MM.1S (cell line): Measurements from ENCODE around the gene CNTRL.

Source experiments
- EZH2 ChIP-seq: fragments of 300-600 bp; sonication (generic); optimal IDR thresholded peaks from 2 replicates; pipeline ENCODE3; 2017; ENCODE audit warnings: low read depth, mild to moderate bottlenecking, antibody characterized with exemption, low read length, mixed read lengths
- TF ChIP-seq, protein P1 (sequence below): fragments of 300-600 bp; sonication (generic); IDR thresholded peaks from 2 replicates; pipeline ENCODE4 v1.5.1; 2016; ENCODE audit warnings: antibody characterized with exemption, low read length, mixed read lengths

GRCh38 chr9:121213136-121213806 is 138.5 kb downstream of the CNTRL start:
- TF ChIP-seq, protein P1, sequence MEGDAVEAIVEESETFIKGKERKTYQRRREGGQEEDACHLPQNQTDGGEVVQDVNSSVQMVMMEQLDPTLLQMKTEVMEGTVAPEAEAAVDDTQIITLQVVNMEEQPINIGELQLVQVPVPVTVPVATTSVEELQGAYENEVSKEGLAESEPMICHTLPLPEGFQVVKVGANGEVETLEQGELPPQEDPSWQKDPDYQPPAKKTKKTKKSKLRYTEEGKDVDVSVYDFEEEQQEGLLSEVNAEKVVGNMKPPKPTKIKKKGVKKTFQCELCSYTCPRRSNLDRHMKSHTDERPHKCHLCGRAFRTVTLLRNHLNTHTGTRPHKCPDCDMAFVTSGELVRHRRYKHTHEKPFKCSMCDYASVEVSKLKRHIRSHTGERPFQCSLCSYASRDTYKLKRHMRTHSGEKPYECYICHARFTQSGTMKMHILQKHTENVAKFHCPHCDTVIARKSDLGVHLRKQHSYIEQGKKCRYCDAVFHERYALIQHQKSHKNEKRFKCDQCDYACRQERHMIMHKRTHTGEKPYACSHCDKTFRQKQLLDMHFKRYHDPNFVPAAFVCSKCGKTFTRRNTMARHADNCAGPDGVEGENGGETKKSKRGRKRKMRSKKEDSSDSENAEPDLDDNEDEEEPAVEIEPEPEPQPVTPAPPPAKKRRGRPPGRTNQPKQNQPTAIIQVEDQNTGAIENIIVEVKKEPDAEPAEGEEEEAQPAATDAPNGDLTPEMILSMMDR = peak; percentile 95
- TF ChIP-seq EZH2 = no peak
